Stimulated activated CD8-positive, alpha-beta memory T cell treated with anti-CD3 and anti-CD28 coated beads, Interleukin-12 subunit alpha, Interleukin-12 subunit beta, amount 100 ng/mL, for 4 hours (primary cell): ENCODE data around the gene ADAMTS17.

ENCODE experiments used
- DNase-seq: peaks from one replicate; pipeline ENCODE4 v3.0.0-alpha.2; 2020; ENCODE audit warnings: low read depth

Gene ADAMTS17

DNA sequence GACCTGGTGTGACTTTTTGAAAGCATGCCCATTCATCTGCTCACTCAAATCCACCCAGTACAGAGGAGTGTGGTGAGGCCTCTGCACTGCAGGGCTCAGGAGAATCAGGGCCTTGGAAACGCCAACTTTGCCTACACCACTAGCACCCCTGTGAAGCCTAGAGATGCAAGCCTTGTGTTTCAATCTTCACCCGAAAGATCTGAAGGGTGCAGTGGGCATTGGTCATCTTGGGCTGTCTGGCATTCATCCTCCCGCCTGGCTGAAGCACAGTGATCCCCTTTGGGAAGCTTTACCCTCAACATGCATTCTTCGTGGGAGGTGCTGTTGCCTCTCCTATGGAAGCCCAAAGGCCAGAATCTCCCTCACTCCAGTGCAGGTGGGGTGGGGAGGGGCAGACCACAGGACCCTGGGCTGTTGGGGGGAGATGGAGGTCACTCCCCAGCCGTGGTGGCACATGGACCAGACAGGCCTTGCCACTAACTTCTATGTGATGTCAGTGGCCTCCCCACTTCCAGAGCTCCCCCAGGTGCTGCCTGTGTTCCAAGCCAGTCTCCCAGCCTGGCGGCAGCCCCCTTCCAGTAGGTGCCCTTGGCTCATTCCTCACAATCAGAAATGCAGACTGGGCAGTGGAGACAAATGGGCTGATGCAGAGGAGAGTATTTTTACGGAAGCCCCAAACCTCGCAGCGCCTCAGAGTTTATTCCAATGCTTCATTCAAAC is 92.5 kb downstream of the ADAMTS17 start:
- no peak for DNase-seq

DNA sequence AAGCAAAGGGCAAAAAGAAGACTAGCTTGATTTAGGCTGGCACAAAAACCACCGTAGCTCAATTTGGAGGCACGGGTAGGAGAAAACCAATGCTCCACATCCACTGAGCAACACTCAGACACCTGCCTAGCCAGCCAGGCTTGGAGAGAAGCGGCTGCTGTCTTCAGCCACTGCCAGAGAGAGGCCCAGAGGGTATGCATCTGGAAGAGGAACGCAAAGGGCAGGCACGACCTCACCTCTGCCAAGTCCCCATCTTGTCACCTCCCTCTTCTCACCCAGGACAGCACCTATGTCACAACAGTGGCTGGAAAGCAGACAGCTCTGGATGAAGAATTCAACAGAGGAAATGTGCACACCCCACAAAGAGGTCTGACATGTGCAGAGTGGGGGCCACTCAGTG is 93.5 kb downstream of the ADAMTS17 start:
- DNase-seq, result no peak

DNA sequence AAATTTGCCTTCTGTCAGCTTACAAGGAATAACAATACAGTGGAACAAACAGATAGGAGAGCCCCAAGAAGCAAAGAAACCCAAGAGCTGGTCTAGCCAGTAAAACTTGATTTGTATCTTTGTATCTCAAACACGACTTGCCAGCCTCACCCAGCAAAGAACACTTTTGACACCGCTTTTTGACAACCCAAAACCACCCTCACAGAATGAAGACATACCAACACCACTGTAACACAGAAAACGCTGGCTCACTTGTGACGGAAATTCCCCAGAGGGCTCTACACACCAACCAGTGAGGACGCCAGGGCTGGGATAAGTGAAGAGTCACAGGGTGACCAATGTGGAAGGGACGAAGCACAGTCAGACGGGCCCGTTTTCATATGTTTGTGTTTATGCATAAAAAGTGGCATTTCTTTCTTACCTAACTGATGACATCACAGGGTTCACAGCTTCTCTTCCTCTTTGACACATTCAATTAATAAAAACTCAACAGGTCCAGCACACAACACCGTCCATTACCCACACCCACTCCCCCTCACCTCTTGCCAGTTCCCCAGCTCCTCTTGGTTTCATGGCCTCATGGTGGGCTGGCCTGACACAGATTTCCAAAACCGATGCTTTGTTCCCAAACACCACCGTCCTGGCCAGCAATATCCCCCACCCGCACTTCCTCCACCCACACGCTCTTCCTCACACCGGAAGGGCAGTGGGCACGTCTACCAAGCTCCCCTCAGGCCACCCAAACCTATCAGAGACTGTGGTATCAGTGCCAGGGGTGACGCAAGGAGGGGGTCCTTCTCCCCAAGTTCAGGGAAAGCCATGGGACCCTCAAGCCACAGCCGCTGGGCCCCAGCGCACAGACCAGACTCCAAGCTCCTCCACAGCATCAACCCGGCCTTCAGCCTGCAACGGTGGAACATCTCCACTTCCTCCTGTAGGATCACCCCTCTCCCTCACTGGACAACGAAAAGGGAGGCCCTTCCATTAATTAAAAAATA is 94.2 kb downstream of the ADAMTS17 start:
- no peak for DNase-seq

GRCh38 chr15:100245855-100246254 is 95.9 kb downstream of the ADAMTS17 start:
- no peak for DNase-seq

DNA sequence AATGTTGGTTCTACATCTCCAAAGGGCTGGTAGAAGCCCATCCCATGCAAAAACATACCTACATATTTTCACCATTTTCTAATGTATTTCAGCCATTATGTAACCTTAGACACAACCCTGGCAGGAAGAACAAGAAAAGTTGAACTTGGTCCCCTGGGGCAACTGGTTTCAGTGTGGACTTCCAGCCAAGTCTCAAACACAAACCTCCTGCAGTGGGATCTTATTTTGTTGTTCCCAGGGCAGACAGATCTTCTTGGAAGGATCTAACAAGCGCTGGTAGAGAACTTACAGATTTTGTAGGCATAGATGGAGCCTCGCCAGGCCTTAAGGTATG is 96.3 kb downstream of the ADAMTS17 start:
- DNase-seq, result no peak

DNA sequence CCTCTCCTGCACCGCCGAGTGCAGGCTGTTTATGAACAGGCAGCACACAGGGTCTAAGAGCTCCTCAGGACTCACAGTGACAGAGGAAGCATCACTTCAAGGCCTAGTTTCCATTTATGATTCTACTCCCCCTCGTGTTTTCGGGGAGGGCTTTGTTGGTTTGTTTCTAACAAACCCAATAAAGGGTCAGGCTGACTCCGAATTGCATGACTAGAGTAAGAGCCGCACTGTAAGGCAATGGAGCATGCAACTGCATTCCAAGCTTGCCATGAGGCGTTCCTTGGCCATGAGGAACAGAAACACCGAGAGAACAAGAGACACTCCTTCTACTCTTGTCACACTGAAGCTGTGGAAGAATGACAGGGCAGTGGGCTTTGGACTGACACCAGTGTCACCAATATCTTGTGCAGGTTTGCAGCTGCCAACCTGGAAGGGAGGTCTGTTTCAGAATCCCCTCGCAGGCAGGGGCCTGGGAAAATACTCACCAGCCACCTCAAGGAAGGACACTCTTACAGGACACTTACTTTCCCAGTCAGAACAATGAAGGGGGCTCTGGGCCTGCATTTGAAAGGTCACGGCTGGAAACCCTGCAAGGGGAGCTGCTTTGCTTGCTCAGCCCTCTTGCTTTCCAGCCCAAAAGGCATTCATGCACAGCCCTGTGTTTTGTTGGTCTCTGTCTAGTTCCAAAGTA is 96.8 kb downstream of the ADAMTS17 start:
- no peak for DNase-seq

DNA sequence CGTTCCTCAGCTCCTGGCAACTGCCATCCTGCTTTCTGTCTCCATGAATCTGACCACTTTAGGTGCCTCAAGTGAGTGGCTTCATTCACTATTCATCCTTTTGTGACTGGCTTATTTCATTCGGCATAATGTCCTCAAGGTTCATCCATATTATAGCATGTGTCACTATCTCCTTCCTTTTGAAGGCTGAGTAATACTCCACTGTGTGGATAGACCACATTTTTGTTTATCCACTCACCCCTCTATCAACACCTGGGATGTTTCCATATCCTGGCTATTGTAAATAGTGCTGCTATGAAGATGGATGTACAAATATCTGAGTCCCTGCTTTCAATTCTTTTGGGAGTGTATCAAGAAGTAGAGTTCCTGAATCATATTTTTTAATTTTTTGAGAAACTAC is 98.8 kb downstream of the ADAMTS17 start:
- no peak for DNase-seq

DNA sequence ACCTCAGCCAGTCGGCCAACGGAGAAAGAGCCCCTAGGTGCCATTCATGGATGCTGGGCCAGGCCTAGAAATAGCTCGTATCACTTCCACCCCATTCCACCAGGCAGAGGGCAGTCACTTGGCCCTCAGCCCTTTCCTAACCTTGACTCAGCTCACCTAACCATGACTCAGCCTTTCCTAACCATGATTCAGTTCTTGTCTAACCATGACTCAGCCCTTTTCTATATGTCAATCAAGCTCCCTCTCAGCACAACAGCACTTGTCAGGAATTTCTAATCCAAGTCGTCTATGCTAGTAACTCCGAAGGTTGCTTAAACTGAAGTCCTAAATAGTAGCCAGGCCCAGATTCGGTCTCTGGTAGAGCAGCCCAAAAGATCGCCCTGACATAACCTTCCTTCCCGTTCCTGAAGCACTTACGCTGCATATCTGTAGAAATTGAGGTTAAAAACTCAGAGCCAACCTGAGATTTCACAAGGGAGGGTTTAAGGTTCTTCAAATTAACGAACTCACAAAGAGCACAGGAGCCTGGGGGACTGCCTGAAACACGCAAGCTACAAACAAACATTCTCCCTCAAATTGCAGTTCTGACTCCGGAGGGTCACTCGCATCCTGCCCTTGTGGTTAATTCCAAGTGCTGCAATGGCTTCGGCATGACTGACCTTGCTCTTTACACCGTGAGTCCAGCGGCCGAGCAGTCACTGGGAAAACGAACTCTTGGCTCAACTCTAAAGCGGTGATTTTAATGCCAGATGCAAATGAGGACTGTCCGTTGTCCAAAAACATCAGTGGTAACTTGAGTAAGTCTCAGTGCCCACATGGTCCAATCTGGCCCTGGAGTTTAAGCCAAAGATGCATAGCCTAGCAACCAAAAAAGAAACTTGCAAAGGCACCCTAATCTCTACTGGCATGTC is 99.9 kb downstream of the ADAMTS17 start:
- DNase-seq, result no peak

DNA sequence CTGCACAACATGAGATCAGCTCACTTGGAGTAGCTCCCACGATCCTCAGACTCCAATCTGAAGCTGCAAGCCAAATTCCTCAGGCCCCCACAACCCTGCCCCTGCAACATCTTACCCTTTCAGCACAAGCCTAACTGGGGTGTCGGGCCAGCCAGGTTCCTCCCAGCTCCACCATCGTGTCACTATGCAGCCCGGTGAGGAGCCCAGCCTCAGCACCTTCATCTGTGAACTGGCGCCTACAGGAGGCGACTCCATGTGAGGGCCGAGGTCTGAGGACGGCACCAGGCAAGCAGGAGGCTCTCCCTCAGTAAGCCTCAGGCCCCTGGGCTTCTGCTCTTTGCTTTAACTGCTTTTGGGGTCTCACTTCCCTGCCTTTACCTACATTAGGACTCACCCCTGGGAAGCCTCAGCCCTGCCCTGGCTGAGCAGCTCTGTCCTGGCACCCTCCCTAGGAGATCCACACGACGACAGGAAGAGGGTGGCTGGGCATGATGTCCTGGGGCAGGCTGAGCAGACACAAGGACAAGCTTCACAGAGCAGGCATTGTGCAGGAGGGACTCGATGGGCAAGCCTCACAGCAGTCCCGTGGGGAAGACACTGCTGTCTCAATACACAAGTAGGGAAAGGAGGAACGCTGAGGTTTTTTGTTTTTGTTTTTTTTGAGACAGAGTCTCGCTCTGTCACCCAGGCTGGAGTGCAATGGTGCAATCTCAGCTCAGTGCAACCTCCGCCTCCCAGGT is 104.6 kb downstream of the ADAMTS17 start:
- DNase-seq, result no peak

DNA sequence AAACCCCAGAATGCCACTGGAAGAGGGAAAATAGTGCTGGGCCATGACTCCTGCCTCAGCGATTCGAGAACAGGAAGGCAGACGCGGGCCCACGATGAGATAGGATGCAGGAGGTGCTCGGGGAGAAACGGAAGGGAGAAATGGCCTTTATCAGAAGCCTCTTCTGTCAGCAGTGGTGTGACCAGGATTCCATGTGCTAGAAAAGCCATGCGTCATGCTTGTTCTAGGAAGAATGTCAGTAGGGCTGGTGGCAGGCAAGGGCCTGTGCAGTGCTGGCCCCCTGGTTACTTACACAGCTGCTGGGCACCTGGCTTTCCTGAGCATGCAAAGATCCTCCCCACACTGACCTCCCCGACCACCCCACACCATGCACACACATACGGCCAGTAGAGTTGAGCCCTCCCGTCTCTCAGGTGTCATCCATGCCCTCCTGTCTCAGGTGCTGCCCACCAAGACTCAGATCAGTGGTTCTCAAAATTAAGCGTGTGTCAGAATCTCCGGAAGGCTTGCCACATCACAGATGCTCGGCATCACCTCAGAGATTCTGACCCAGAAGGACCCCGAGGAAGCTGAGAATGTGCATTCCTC is 106.7 kb downstream of the ADAMTS17 start:
- no peak for DNase-seq

DNA sequence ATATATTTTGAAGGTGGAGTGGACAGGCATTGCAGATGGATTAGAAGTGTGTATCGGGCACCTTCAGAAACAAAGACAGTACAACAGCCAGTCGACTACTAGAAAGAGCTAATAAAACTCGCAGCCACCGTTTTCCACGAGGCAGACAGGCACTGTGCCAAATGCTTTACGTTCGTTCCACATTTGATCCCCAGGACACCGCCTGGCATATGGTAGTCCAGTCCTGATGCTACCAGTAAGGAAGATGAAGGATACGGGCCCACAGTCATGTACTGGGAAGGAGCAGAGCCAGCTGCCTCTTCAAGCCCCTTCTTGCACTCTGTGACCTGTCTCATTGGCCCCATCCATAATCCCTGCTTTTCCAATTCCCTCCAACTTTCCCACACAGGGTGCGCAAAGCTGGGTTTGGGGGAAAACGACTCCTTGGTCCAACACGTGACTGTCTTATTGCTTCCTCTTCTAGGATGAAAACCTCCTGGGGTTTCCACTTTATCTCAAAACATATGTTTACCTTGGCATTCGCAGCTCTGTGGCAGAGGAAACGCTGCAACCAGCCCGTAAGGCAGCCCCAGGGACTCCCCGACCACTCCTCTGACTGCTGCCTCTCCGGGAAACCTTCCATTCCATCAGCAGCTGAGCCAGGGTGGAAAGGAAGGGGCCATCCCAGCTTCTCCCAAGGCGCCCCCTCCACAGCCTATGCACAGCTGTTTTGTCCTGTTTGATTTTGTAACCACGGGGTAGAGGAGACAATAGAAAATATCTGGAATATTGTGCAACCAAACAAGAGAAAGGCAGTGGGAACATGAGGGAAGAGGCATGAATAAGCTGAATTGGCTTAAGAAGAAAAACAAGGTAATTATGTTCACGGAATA is 107.4 kb downstream of the ADAMTS17 start:
- DNase-seq, result no peak

- no peak for DNase-seq
Observed at GRCh38 chr15:100230784-100231183, 111.0 kb downstream of the ADAMTS17 start.

- DNase-seq, result no peak
Observed at GRCh38 chr15:100229181-100230163, 112.3 kb downstream of the ADAMTS17 start.

DNA sequence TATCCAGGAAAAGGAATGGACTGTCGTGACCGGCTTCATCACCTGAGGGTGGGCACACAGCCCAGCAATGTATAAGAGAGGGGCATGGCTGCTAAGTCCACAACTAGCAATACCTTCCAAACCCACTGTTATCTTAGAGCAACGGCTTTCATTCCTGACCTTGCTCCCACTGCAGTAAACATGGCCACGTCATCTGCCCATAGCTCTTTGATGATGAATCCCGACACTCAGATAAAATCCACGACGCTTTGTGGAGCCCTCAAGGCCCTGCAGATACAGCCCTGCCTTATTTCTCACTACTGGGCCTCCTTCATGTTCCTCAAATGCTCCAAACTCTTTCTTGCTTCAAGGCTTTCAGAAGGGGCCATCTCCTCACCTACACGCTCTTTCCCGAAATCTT is 114.0 kb downstream of the ADAMTS17 start:
- no peak for DNase-seq

GRCh38 chr15:100226107-100226506 is 115.7 kb downstream of the ADAMTS17 start:
- no peak for DNase-seq

DNA sequence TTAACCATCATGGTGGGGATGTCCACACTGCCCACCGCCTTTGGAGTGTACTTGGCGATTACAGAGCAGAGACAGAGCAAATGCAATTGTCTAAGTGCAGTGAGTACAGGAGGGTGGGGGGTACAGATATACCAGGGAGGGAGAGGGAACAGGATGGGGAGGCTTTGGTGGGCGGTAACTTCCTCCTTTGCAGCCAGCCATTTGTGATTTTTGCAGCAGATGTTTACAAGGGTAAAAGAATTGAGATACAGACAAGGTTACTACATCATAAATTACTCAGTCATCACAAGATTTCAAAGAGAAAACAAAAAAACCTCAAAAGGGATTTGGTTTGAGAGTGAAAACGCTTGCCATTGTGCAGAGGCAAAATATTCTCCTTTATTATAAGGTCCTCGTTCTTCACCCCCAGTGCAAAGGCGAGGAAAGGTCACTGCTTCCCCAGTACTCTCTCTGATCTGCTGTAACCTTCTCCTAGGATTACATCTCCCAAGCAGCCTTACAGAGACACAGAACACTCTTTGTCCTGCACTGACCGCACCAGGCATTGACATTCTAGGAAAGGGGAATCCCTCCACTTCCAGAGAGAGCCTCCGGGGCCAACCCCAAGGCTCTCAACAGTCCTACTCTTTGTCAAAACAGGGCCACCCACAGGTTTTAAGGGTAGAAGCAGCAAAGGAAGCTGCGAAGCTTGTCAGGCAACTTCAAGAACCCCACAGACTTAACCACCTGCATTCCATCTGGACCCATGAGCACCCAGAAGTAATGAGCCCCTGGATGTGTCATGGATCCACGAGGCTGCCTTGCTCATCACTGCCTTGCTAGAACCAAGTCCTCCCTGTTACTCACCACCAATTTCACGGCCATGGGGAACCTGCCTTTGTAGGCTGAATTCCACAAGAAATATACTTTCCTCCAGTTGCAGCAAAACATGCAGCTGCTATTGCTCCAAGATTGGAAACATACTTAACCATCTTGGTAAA is 117.3 kb downstream of the ADAMTS17 start:
- DNase-seq, result no peak

GRCh38 chr15:100222349-100222715 is 119.4 kb downstream of the ADAMTS17 start:
- DNase-seq, result no peak
